Type B pancreatic cell (in vitro differentiated cells): ENCODE results near the gene MLX. TPM values are rescaled to one million over a fixed set of nuclear protein-coding genes. Genes with fewer than 3 reads are reported as not detected.
"Not testable (repeated sequence)": the region's sequence is repeated elsewhere in the genome, so short reads cannot be mapped to it uniquely, and the experiment has no call there.

Experiments
- DNase-seq: peaks from one replicate; pipeline ENCODE4 v3.0.0; 2021; ENCODE audit warnings: mixed read lengths; ENCODE audit not compliant: unreplicated experiment; ENCODE audit errors: extremely low spot score
- H3K27ac Mint-ChIP-seq: 2 replicates; pipeline ENCODE4 v1.8.0; 2021; ENCODE audit warnings: mild to moderate bottlenecking, mixed read lengths
- H3K27me3 Mint-ChIP-seq: 2 replicates; pipeline ENCODE4 v1.8.0; 2021; ENCODE audit warnings: mixed read lengths
- H3K36me3 Mint-ChIP-seq: 2 replicates; pipeline ENCODE4 v1.8.0; 2021; ENCODE audit warnings: mixed read lengths
- H3K4me1 Mint-ChIP-seq: one replicate; pipeline ENCODE4 v1.8.0; 2021; ENCODE audit warnings: mixed read lengths; ENCODE audit not compliant: unreplicated experiment
- H3K4me3 Mint-ChIP-seq: 2 replicates; pipeline ENCODE4 v1.8.0; 2021; ENCODE audit warnings: mild to moderate bottlenecking, mixed read lengths
- H3K9me3 Mint-ChIP-seq: 2 replicates; pipeline ENCODE4 v1.8.0; 2021; ENCODE audit warnings: mixed read lengths
- total RNA-seq: library from RNA; stranded (reverse); gene quantifications from 2 replicates; pipeline ENCODE4 v1.2.1, GENCODE V29; 2021; ENCODE audit warnings: low replicate concordance
- TF ChIP-seq, protein P1 (sequence below): fragments of 200-600 bp; sonication (generic); conservative IDR thresholded peaks from 2 replicates; pipeline ENCODE4 v1.5.0; 2021; ENCODE audit warnings: antibody characterized with exemption, mild to moderate bottlenecking

MLX gene
- total RNA-seq, 1 donor from 2014 or later, result 32.3 TPM

DNA sequence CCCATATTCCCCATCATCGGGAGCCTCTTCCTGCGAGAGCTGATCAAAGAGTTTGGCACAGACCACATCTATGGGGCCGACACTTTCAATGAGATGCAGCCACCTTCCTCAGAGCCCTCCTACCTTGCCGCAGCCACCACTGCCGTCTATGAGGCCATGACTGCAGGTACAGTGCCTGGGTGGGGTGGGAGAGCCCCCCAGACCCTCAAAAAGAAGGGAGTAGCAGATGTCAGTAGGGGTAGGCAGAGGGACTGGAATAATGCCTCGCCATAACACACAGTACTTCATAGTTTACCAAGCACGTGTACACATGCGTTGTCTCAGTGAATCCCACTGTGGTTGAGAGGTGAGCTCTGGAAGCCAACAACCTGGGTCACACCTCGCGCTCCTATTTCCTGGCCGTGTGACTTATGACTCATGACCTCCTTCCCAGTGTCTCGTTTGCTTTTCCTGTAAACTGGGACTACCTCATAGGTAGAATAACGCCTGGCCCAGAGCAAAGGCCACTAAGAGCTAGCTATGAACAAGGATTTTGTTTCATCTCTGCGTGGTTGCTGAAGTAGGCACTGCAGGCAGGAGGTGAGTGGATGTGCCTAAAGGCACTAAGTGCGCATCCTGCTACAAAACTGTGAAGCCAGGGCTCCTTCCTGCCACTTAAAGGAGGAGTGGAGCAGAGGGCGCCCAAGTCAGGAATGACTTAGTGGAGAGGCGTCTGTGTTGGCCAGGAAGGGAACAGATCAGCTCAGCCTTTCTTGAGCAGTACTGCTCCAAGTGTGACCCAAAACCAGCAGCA, 25.7 kb upstream of the MLX start:
- Mint-ChIP-seq H3K36me3 (peaks cover 3% of the 10 kb centered on the region), H3K27ac (no peak overlapping the region), H3K4me1 (peaks cover 5% of the 10 kb centered on the region), H3K4me3 (no peak overlapping the region), H3K9me3 (no peaks in the 10 kb centered on the region), H3K27me3 (no peaks in the 10 kb centered on the region)
- TF ChIP-seq, protein P1, sequence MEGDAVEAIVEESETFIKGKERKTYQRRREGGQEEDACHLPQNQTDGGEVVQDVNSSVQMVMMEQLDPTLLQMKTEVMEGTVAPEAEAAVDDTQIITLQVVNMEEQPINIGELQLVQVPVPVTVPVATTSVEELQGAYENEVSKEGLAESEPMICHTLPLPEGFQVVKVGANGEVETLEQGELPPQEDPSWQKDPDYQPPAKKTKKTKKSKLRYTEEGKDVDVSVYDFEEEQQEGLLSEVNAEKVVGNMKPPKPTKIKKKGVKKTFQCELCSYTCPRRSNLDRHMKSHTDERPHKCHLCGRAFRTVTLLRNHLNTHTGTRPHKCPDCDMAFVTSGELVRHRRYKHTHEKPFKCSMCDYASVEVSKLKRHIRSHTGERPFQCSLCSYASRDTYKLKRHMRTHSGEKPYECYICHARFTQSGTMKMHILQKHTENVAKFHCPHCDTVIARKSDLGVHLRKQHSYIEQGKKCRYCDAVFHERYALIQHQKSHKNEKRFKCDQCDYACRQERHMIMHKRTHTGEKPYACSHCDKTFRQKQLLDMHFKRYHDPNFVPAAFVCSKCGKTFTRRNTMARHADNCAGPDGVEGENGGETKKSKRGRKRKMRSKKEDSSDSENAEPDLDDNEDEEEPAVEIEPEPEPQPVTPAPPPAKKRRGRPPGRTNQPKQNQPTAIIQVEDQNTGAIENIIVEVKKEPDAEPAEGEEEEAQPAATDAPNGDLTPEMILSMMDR, result no peak
- DNase-seq, result no peak

DNA sequence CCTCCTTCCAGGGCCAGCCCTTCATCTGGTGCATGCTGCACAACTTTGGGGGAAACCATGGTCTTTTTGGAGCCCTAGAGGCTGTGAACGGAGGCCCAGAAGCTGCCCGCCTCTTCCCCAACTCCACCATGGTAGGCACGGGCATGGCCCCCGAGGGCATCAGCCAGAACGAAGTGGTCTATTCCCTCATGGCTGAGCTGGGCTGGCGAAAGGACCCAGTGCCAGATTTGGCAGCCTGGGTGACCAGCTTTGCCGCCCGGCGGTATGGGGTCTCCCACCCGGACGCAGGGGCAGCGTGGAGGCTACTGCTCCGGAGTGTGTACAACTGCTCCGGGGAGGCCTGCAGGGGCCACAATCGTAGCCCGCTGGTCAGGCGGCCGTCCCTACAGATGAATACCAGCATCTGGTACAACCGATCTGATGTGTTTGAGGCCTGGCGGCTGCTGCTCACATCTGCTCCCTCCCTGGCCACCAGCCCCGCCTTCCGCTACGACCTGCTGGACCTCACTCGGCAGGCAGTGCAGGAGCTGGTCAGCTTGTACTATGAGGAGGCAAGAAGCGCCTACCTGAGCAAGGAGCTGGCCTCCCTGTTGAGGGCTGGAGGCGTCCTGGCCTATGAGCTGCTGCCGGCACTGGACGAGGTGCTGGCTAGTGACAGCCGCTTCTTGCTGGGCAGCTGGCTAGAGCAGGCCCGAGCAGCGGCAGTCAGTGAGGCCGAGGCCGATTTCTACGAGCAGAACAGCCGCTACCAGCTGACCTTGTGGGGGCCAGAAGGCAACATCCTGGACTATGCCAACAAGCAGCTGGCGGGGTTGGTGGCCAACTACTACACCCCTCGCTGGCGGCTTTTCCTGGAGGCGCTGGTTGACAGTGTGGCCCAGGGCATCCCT, 23.5 kb upstream of the MLX start:
- DNase-seq, result no peak
- Mint-ChIP-seq H3K36me3 (no peaks in the 10 kb centered on the region), H3K4me3 (no peak overlapping the region), H3K27ac (no peak overlapping the region), H3K27me3 (no peaks in the 10 kb centered on the region), H3K4me1 (no peaks in the 10 kb centered on the region), H3K9me3 (no peaks in the 10 kb centered on the region)
- TF ChIP-seq, protein P1, result no peak

DNA sequence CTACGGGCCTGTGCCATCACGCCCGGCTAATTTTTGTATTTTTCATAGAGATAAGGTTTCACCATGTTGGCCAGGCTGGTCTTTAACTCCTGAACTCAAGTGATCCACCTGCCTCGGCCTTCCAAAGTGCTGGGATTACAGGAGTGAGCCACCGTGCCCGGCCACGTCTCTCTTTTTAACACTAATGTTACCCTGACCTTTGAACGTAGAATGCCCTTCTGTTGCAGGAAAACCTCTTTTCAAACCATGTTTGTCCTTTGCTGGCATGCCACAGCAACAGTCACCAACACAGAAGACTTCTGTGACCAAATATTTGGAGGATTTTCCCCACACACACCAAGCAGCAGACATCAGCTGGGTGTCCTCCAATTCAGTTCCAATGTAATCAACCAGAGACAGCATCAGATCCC, 22.0 kb upstream of the MLX start:
- no peak overlapping the region for H3K4me3 Mint-ChIP-seq
- H3K27ac Mint-ChIP-seq, result no peak overlapping the region
- H3K4me1 Mint-ChIP-seq, result no peaks in the 10 kb centered on the region
- no peaks in the 10 kb centered on the region for H3K9me3 Mint-ChIP-seq
- TF ChIP-seq, protein P1, result no peak
- no peak for DNase-seq
- H3K36me3 Mint-ChIP-seq, result no peaks in the 10 kb centered on the region
- H3K27me3 Mint-ChIP-seq, result no peaks in the 10 kb centered on the region

DNA sequence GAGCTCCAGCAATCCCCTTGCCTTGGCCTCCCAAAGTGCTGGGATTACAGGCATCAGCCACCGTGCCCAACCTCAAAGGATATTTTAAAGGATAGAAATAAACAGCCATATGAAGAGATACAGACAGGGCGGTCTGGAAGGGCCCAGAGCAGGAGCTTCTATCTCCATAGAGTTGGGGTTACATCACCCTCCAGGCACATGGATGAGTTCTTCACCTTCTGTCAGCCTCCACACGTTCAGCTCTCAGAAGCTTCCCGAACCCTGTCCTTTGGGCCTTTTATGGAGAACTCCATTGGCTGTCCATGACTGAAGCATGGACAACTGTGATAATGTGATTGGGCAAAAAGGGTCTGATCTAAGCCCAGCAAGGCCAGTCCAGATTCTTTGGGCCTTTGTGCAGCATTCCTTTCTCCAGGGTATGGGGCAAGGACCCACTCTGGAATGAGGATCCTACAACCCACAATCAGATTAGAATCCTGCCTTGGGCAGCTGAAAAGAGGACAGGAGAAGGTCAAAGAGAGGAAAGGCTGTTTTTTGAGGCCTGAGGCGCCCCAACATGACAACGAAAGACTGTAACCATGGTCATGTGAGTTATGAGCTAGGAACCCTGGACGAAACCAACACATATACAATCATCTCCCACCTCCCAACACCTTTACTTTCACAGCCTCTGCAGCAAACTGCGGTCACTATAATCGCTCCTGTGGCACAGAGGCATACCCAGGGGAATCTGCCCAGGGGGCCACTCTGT, 21.0 kb upstream of the MLX start:
- not testable (repeated sequence) for H3K4me1 Mint-ChIP-seq, H3K27me3 Mint-ChIP-seq, H3K9me3 Mint-ChIP-seq, H3K4me3 Mint-ChIP-seq, H3K27ac Mint-ChIP-seq, DNase-seq, H3K36me3 Mint-ChIP-seq

DNA sequence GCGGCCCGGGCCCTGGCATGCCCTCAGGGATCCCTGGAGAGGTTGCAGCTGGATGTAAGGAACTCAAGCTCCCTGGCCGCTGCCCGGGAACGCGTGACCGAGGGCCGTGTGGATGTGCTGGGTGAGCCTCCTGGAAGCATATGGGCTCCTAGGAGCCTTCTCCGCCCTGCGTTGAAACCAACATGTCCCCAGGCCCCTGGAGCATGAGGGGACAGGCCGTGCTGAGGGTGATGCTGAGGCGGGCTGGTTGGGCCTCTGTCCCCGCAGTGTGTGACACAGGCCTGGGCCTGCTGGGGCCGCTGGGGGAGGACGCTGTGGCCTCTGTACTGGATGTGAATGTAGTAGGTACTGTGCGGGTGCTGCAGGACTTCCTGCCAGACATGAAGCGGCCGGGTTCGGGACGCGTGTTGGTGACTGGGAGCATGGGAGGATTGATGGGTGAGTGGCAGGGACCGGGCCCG, 19.9 kb upstream of the MLX start:
- H3K27ac Mint-ChIP-seq, result no peak overlapping the region
- TF ChIP-seq, protein P1, result no peak
- no peak for DNase-seq
- no peaks in the 10 kb centered on the region for H3K27me3 Mint-ChIP-seq
- no peaks in the 10 kb centered on the region for H3K36me3 Mint-ChIP-seq
- H3K4me1 Mint-ChIP-seq, result peaks cover 4% of the 10 kb centered on the region
- H3K4me3 Mint-ChIP-seq, result peak overlapping the region; percentile 36
- H3K9me3 Mint-ChIP-seq, result no peaks in the 10 kb centered on the region
